ENCODE results near the gene VGLL2. TPM values are rescaled to one million over a fixed set of nuclear protein-coding genes. Genes with fewer than 3 reads are reported as not detected.

Gene VGLL2
- total RNA-seq, 1 donor from 2014 or later, result not detected

DNA sequence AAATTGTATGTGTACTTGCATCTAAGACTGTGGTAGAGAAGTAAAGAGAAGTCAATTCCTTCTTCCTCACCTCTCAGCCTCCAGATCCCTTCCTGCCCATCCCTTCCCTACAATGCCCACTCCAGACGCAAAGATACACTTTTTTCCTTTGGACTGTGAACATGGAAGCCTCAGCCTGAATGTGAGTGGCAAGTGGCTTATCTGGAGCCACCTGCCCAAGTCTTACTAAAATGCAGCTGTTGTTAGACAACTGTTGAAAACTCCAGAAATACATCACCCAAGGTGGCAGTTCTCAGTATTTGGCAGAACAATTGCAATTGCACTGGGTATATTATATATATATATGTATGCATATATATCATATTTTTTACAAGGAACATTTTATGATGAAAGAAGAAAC lies 7.5 kb downstream of the VGLL2 start:
- Mint-ChIP-seq H3K4me3 (no peak overlapping the region), H3K9me3 (peaks cover 3% of the 10 kb centered on the region), H3K4me1 (peaks cover 3% of the 10 kb centered on the region), H3K27me3 (peaks cover 63% of the 10 kb centered on the region), H3K36me3 (ENCODE audit: low read depth) (no peaks in the 10 kb centered on the region), H3K27ac (no peak overlapping the region)
- intact Hi-C loops (cut with micrococcal nuclease), result no loop called here
- DNase-seq, result no peak

DNA sequence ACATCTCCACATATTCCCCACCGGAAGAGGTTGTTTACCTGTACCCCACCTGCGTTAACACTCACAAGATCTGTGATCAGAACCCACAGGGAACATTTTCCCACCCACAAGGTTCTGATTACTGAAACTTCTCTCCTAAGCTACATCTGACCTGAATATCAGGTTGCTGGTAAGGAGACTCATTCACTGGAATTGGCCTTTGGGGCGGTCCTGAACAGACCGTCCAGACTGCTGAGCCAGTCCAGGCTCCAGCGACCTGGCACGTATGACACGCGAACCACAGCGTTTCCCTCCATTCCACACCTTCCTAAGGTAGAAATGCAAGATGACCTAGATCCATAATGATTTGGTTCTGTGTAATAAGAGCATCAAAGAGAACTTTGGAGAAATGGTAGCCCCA lies 9.8 kb downstream of the VGLL2 start:
- no peak overlapping the region for H3K27ac Mint-ChIP-seq
- peaks cover 45% of the 10 kb centered on the region for H3K27me3 Mint-ChIP-seq
- H3K4me1 Mint-ChIP-seq, result no peaks in the 10 kb centered on the region
- intact Hi-C loops (cut with micrococcal nuclease), result no loop called here
- no peaks in the 10 kb centered on the region for H3K36me3 Mint-ChIP-seq (ENCODE audit: low read depth)
- no peak overlapping the region for H3K4me3 Mint-ChIP-seq
- H3K9me3 Mint-ChIP-seq, result no peaks in the 10 kb centered on the region
- no peak for DNase-seq

DNA sequence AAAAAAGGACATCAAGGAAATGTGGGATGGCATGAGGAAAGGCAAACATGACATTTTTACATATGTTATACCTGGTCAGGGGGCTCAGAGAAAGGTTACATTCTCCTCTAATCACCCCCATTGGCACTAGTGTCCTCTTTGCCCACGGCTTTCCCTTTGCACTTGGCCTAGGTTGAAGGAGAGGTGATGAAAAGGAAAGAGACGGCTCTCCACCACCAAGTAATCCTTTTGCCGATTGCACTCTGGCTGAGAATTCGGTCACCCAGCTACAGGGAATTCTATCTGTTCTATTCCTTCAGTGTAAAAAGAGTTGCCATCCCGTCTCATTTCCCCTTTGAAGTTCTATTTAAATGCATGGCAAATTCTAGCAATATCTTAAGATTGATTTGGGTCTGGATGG lies 10.4 kb downstream of the VGLL2 start:
- DNase-seq, result no peak
- Mint-ChIP-seq H3K9me3 (no peaks in the 10 kb centered on the region), H3K27me3 (peaks cover 43% of the 10 kb centered on the region), H3K36me3 (ENCODE audit: low read depth) (no peaks in the 10 kb centered on the region), H3K4me3 (no peak overlapping the region), H3K27ac (no peak overlapping the region), H3K4me1 (no peaks in the 10 kb centered on the region)
- intact Hi-C loops (cut with micrococcal nuclease), result no loop called here

DNA sequence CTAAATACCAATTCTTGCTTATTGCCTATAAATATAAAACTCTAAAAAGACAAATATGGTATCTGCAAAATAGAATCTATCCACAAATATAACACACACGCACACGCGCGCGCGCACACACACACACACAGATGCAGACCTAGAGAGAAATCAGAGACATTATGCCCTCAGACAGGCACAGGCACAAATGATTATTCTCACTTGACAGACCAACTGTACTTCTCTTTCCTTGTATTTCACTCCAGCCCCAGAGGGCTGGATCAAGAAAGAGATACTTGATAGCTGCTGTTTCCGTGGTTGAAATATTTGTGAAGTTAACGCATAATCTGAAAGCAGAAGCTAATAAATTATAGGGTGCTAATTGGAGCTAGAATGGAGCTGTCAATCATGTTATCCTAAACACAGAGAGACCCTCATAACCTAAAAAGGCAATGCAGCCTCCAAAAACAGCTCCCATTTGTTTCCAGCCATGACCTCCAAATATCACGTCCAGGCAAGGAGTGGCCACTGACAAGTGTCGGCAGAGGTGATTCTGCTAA lies 11.5 kb downstream of the VGLL2 start:
- Mint-ChIP-seq H3K36me3 (ENCODE audit: low read depth) (no peaks in the 10 kb centered on the region), H3K27me3 (peaks cover 37% of the 10 kb centered on the region), H3K9me3 (no peaks in the 10 kb centered on the region)

DNA sequence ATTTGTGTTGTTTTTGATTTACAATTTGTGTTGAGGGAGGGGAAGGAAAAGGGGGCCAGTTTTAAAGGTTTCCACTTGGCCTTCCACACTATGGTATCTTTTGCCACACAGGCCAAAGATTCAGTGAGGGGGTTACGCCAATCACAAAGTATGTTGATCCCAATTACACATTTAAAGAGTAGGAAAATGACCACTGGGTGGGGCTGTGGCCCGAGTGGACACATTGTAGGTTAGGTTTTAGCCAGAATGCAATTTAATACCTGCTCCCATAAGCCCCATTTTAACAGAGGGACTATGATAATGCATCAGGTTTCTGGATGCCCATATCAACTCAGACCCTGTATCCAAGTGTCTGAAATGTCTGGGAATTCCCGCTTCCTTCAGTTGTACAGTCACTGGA lies 15.6 kb downstream of the VGLL2 start:
- no peak overlapping the region for H3K27ac Mint-ChIP-seq
- peaks cover 7% of the 10 kb centered on the region for H3K27me3 Mint-ChIP-seq
- H3K4me3 Mint-ChIP-seq, result no peak overlapping the region

More for the DNA sequence above, 11.5 kb downstream of the VGLL2 start:
- no peak overlapping the region for H3K4me3 Mint-ChIP-seq
- intact Hi-C loops (cut with micrococcal nuclease), result no loop called here
- no peak for DNase-seq
- H3K27ac Mint-ChIP-seq, result no peak overlapping the region
- no peaks in the 10 kb centered on the region for H3K4me1 Mint-ChIP-seq

DNA sequence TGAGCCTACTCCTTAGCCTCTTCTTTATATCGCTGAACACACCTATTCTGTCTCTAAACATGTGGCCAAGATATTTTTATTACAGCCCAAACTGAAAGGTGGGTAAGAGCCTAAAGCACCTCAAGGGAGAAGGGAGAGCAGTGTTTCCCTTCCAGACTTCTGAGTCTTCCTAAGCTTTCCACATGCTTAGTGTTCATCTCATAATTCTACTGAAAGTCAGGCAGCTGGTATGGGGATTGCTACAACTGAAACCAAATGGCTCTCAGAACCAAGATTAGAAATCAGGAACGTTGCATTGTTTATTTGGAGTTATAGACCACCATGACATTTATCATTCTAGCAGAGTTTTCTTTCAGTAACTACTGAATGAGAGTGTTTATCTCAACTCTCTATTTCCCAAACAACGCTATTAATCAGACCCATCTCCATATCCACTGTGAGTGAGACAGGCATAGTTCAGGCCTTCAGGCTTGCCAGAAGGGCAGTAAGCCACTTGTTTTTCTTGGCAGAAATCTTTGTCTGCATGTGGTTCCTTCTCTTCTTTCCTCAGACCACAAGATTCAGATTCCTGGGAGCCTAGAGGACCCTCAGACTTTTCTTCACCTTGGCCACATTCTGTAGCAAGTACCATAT lies 22.8 kb downstream of the VGLL2 start:
- no peak overlapping the region for H3K4me3 Mint-ChIP-seq
- H3K27ac Mint-ChIP-seq, result no peak overlapping the region
- no peaks in the 10 kb centered on the region for H3K9me3 Mint-ChIP-seq
- H3K27me3 Mint-ChIP-seq, result no peaks in the 10 kb centered on the region
- no peaks in the 10 kb centered on the region for H3K36me3 Mint-ChIP-seq (ENCODE audit: low read depth)
- H3K4me1 Mint-ChIP-seq, result no peaks in the 10 kb centered on the region
- intact Hi-C loops (cut with micrococcal nuclease), result no loop called here
- no peak for DNase-seq

More for the DNA sequence above, 15.6 kb downstream of the VGLL2 start:
- Mint-ChIP-seq H3K9me3 (no peaks in the 10 kb centered on the region), H3K36me3 (ENCODE audit: low read depth) (no peaks in the 10 kb centered on the region), H3K4me1 (no peaks in the 10 kb centered on the region)
- intact Hi-C loops (cut with micrococcal nuclease), result no loop called here
- no peak for DNase-seq

DNA sequence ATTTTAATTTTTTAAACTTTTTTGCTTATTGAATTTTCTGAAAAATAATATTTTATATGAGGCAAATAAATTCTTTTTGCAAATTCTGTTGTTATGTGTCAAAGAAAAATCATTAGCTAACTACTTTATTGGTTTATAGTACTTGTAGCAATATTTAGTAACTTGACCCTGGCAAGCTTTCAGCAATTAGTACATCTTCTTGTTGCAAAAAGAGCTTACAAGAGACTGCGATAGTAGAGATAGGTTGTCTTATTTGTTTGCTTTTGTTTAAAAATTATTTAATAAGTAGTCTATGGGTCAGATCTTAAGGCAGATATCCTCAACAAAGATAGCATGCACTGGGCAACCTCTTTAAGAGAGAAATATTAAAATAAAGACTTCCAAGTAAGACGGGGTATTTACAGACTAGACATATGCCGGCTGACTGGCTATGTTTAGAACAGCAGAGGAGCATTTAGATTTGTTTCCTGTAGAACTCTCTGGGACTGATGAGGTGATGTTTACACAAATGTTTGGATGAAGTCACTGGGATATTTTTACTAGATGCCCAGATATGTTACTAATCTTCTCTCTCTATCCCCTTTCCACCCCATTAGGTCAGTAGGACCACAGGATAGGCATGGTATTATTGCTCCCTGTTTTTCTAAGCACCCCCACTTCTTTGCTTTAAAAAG lies 25.0 kb downstream of the VGLL2 start:
- no peak overlapping the region for H3K27ac Mint-ChIP-seq
- H3K36me3 Mint-ChIP-seq (ENCODE audit: low read depth), result no peaks in the 10 kb centered on the region
- DNase-seq, result no peak
- intact Hi-C loops (cut with micrococcal nuclease), result no loop called here
- no peak overlapping the region for H3K4me3 Mint-ChIP-seq
- H3K9me3 Mint-ChIP-seq, result no peaks in the 10 kb centered on the region
- no peaks in the 10 kb centered on the region for H3K4me1 Mint-ChIP-seq
- H3K27me3 Mint-ChIP-seq, result no peaks in the 10 kb centered on the region

DNA sequence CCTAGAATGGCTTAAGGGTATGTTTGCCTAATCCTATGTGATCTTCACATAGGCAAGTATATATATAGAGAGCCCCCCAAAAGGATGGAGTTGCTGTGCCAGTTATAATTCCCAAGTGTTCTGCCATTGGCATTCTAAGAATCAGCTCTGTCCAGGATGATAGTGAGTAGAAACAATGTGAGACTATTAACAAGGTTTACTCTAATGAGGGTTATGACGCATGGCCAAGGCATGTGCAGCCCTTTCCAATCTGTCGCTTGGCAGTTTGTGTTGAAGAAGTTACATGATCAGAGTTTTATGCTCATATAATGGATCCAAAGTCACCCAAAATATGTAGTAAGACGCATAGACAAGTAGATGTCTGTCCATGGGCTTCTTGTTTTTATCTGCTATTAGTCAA lies 33.6 kb downstream of the VGLL2 start:
- Mint-ChIP-seq H3K27me3 (no peaks in the 10 kb centered on the region), H3K4me3 (no peak overlapping the region), H3K36me3 (ENCODE audit: low read depth) (no peaks in the 10 kb centered on the region), H3K4me1 (no peaks in the 10 kb centered on the region), H3K9me3 (no peaks in the 10 kb centered on the region), H3K27ac (no peak overlapping the region)
- intact Hi-C loops (cut with micrococcal nuclease), result no loop called here
- DNase-seq, result no peak

DNA sequence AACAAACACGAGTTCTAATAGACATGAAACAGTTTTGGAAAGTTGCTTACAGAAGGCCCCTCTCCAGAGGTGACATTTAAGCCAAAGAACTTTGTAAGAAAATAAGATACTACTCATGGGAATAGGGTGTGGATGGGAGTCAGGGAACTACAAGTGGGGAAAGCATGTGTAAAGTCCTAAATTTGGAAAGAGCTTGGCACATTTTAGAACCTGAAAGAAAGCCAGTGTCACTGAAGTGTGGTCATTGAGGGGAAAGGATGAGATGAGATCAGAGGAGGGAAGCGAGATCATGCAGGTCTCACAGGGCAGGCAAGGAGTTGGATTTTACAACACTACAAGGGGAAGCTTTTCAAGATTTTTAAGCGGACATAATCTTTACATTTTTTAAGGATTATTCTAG lies 38.0 kb downstream of the VGLL2 start:
- Mint-ChIP-seq H3K4me3 (no peak overlapping the region), H3K27ac (no peak overlapping the region), H3K4me1 (no peaks in the 10 kb centered on the region), H3K9me3 (no peaks in the 10 kb centered on the region), H3K36me3 (ENCODE audit: low read depth) (no peaks in the 10 kb centered on the region), H3K27me3 (peaks cover 2% of the 10 kb centered on the region)
- intact Hi-C loops (cut with micrococcal nuclease), result no loop called here
- DNase-seq, result no peak

DNA sequence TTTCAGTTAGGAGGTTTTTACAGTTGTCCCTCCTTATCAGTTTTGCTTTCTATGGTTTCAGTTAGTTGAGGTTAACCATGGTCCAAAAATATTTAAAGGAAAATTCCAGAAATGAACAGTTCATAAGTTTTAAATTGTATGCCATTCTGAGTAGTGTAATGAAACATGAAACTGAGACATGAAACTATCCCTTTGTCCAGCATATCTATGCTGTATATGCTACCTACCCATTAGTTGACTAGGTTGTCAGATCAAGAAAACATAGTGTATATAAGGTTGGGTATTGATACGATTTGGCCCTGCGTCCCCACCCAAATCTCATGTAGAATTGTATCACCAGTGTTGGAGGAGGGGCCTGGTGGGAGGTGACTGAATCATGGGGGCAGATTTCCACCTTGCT lies 39.1 kb downstream of the VGLL2 start:
- Mint-ChIP-seq H3K4me3 (no peak overlapping the region), H3K36me3 (ENCODE audit: low read depth) (no peaks in the 10 kb centered on the region), H3K9me3 (no peaks in the 10 kb centered on the region), H3K27ac (no peak overlapping the region), H3K27me3 (peaks cover 2% of the 10 kb centered on the region), H3K4me1 (no peaks in the 10 kb centered on the region)
- DNase-seq, result no peak
- intact Hi-C loops (cut with micrococcal nuclease), result no loop called here

DNA sequence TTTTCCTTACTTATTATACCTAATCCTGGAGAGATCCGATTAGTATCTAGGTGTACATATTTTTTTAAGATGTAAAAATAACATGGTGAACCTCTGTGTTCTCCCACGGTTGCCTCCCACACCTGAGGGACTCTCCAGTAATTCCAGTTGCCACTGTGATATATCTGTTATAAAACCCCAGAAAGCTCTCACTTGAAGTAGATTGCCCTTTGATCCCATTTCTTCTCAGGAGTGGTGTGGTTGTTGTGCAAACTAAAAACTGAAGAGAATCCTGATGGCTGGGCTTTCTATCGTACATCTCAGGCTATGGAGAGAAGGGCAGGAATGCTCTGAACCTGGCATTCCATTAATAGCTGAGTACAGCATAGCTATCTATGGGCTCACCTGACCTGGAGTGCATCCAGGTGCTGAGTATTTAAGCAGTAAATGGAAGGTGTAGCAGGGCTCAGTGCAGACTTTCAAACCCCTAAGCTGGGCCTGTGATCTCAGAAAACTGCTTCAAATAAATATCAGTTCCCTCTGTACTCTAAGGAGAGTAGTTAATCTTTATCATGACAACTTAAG lies 41.0 kb downstream of the VGLL2 start:
- intact Hi-C loops (cut with micrococcal nuclease), result no loop called here
- H3K9me3 Mint-ChIP-seq, result no peaks in the 10 kb centered on the region
- DNase-seq, result no peak
- H3K27ac Mint-ChIP-seq, result no peak overlapping the region
- H3K4me3 Mint-ChIP-seq, result no peak overlapping the region
- no peaks in the 10 kb centered on the region for H3K36me3 Mint-ChIP-seq (ENCODE audit: low read depth)
- peaks cover 3% of the 10 kb centered on the region for H3K27me3 Mint-ChIP-seq
- H3K4me1 Mint-ChIP-seq, result no peaks in the 10 kb centered on the region

DNA sequence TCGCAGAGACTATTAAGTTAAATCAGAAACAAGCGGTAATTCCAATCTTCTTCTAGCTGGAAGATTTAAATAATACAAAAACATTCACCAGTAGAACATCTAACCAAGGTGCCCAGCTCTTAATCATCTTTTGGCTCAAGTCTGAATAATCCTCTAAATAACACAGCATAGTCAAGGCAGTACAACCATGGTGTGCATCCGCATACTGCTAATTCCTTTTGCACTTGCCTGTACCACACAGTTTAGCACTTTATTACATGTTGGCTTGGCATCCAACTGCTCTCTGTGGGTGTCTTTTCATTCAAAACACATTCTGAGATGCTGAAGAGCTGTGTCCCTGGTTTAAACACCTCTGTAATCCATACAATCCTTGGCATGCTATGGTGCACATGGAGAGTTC lies 42.3 kb downstream of the VGLL2 start:
- H3K27me3 Mint-ChIP-seq, result peaks cover 3% of the 10 kb centered on the region

DNA sequence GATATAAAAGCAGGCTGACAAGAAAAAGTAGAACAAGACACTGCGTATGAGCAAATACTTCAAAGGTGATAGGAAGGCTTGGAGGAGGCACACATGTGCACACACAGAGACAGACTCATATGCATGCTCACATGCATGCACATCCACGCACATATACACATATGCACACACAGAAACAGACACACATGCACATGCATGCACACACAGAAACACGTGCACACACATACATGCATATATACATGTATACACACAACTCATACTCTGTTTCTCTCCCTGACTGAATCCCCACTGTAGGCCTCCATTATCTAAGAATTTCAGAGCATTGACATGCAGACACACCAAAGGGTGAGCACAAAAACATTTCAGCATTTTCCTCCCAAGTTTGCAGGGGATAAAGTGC lies 43.7 kb downstream of the VGLL2 start:
- H3K36me3 Mint-ChIP-seq (ENCODE audit: low read depth), result no peaks in the 10 kb centered on the region
- no peaks in the 10 kb centered on the region for H3K9me3 Mint-ChIP-seq
- H3K4me1 Mint-ChIP-seq, result no peaks in the 10 kb centered on the region
- H3K27ac Mint-ChIP-seq, result no peak overlapping the region
- no peak overlapping the region for H3K4me3 Mint-ChIP-seq
- intact Hi-C loops (cut with micrococcal nuclease), result no loop called here
- H3K27me3 Mint-ChIP-seq, result peaks cover 3% of the 10 kb centered on the region
- DNase-seq, result no peak

More for the DNA sequence above, 42.3 kb downstream of the VGLL2 start:
- no peak overlapping the region for H3K4me3 Mint-ChIP-seq
- no peak overlapping the region for H3K27ac Mint-ChIP-seq
- DNase-seq, result no peak
- H3K36me3 Mint-ChIP-seq (ENCODE audit: low read depth), result no peaks in the 10 kb centered on the region
- no peaks in the 10 kb centered on the region for H3K4me1 Mint-ChIP-seq
- no peaks in the 10 kb centered on the region for H3K9me3 Mint-ChIP-seq
- intact Hi-C loops (cut with micrococcal nuclease), result no loop called here

DNA sequence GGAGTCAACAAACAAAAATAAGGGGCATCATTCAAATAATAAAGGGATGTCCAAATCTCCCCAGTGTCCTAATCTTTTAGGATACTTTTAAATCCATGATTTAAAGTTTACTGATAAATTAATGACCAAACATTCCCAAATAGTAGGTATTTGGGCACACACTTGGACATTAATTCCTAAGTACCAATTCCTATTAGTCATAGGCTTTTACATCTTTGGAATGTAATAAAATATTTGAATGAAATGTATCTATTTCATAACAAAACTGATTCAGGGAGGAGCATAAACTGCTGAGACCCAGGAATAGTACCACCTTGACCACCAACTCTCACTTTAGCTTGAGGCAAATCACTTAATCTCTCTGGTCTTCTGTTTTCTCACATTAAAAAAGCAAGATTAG lies 44.3 kb downstream of the VGLL2 start:
- no peaks in the 10 kb centered on the region for H3K4me1 Mint-ChIP-seq
- H3K27ac Mint-ChIP-seq, result no peak overlapping the region
- no peak for DNase-seq
- H3K9me3 Mint-ChIP-seq, result no peaks in the 10 kb centered on the region
- no peak overlapping the region for H3K4me3 Mint-ChIP-seq
- no peaks in the 10 kb centered on the region for H3K36me3 Mint-ChIP-seq (ENCODE audit: low read depth)
- H3K27me3 Mint-ChIP-seq, result peaks cover 3% of the 10 kb centered on the region
- intact Hi-C loops (cut with micrococcal nuclease), result loop anchor here (10.0 kb wide), 1 partner anchor 335 kb away; no protein-coding TSS in a partner anchor

Data from activated CD4-positive, alpha-beta T cell treated with anti-CD3 and anti-CD28 coated beads, Interleukin-2, amount 10 ng/mL, durations not matched to agents 24 days and 14 days (primary cell).